ENCODE measurements around the gene ZNF493. TPM values are rescaled to one million over a fixed set of nuclear protein-coding genes. Genes with fewer than 3 reads are reported as not detected.

Gene ZNF493
- total RNA-seq (2022; extraction: Qiagen RNA extraction; ENCODE audit: low read depth): 0.05 to 0.11 TPM (median 0.08 TPM) in 5 replicates

GRCh38 chr19:21396893-21397572 lies at the start of gene ZNF493:
Gene ZNF493 (plus strand): TSS chr19:21397133. CDS start chr19:21397238, 105 bp downstream.

GRCh38 chr19:21358768-21359451 lies 38.0 kb upstream of the ZNF493 start, which contains the start of gene ZNF738:
Gene ZNF738 (plus strand): TSS chr19:21359000. CDS start chr19:21359141, 141 bp downstream.

Other genes with a start within 250 kb of the ZNF493 start
- gene ZNF708, start 67.7 kb upstream of the ZNF493 start, total RNA-seq (2022; extraction: Qiagen RNA extraction; ENCODE audit: low read depth): 0.75 to 1.3 TPM (median 1.2 TPM) in 5 replicates
- 0.60 to 1.0 TPM (median 0.88 TPM) in 5 replicates for gene ZNF738, start 38.1 kb upstream of the ZNF493 start, total RNA-seq (2022; extraction: Qiagen RNA extraction; ENCODE audit: low read depth)
- not detected in 5 replicates for gene ZNF429, start 108.5 kb downstream of the ZNF493 start, total RNA-seq (2022; extraction: Qiagen RNA extraction; ENCODE audit: low read depth)